ENCODE data around the gene FLAD1.

The FLAD1 gene

DNA sequence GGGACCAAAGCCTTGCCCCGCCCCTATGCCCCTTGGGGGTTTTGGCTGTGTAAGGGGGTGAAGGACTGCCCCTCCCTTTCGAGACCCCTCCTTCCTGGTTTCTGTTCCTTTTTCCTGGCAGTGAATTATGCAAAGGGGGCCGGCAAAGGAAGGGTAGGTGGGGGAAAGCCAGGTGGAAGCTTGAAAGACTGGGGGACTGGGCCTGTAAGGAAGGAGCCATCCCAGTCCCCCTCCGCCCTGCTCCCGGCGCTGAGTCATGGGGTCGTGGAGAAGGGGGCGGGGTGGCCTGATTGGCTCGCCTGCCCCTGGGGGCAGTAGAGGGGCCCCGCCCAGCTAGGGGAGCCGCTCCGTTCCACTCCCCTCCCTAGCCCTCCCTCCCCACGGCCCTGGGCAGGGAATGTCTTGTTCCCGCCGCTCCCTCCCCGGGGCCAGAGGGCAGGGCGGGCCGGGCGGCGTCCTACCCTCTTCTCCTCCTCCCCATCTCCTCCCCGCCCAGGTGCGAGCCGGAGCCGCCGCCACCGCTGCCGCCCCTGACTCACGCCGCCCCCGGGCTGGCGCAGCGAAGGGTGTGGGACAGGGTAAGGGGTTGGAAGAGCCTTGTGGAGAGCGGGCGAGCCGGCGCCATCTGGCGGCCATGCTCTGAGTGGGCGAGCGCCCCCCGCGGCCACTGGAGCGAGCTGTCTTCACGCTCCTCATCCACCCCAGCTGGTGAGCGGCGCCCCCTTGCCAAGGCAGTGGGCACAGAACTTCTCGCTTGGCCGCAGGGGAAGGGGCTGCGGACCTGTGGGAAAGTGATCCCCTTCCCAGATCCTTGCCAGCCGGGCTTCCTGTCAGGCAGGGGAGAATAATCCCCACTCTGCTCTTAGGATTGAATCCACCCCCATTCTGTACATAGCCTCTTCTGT lies 34.1 kb downstream of the FLAD1 start (continued):
- TF ChIP-seq, protein P1, sequence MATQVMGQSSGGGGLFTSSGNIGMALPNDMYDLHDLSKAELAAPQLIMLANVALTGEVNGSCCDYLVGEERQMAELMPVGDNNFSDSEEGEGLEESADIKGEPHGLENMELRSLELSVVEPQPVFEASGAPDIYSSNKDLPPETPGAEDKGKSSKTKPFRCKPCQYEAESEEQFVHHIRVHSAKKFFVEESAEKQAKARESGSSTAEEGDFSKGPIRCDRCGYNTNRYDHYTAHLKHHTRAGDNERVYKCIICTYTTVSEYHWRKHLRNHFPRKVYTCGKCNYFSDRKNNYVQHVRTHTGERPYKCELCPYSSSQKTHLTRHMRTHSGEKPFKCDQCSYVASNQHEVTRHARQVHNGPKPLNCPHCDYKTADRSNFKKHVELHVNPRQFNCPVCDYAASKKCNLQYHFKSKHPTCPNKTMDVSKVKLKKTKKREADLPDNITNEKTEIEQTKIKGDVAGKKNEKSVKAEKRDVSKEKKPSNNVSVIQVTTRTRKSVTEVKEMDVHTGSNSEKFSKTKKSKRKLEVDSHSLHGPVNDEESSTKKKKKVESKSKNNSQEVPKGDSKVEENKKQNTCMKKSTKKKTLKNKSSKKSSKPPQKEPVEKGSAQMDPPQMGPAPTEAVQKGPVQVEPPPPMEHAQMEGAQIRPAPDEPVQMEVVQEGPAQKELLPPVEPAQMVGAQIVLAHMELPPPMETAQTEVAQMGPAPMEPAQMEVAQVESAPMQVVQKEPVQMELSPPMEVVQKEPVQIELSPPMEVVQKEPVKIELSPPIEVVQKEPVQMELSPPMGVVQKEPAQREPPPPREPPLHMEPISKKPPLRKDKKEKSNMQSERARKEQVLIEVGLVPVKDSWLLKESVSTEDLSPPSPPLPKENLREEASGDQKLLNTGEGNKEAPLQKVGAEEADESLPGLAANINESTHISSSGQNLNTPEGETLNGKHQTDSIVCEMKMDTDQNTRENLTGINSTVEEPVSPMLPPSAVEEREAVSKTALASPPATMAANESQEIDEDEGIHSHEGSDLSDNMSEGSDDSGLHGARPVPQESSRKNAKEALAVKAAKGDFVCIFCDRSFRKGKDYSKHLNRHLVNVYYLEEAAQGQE (tag by site-specific recombination; IDR thresholded peaks at IDR 0.05): peak; percentile 61
- TF ChIP-seq ZNF76 (tag by site-specific recombination; IDR thresholded peaks at IDR 0.05; ENCODE audit: borderline replicate concordance, low read depth): peak; percentile 68; the same call in 1 of the 2 replicates
- peak; percentile 79 for TF ChIP-seq ZIC2 (tag by site-specific recombination; IDR thresholded peaks at IDR 0.05)
- TF ChIP-seq ZNF837 (tag by site-specific recombination; IDR thresholded peaks at IDR 0.05): no peak
- TF ChIP-seq GLIS2 (tag by site-specific recombination; IDR thresholded peaks at IDR 0.05): peak; percentile 98
- peak; percentile 75 for TF ChIP-seq KLF10 (tag by site-specific recombination; IDR thresholded peaks at IDR 0.05)
- TF ChIP-seq ZNF791 (tag by site-specific recombination; IDR thresholded peaks at IDR 0.05): no peak
- TF ChIP-seq, protein P2, sequence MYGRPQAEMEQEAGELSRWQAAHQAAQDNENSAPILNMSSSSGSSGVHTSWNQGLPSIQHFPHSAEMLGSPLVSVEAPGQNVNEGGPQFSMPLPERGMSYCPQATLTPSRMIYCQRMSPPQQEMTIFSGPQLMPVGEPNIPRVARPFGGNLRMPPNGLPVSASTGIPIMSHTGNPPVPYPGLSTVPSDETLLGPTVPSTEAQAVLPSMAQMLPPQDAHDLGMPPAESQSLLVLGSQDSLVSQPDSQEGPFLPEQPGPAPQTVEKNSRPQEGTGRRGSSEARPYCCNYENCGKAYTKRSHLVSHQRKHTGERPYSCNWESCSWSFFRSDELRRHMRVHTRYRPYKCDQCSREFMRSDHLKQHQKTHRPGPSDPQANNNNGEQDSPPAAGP (tag by site-specific recombination; IDR thresholded peaks at IDR 0.05): peak; percentile 98
- peak; percentile 98 for TF ChIP-seq ZFP37 (tag by site-specific recombination; IDR thresholded peaks at IDR 0.05)
- TF ChIP-seq, protein P3, sequence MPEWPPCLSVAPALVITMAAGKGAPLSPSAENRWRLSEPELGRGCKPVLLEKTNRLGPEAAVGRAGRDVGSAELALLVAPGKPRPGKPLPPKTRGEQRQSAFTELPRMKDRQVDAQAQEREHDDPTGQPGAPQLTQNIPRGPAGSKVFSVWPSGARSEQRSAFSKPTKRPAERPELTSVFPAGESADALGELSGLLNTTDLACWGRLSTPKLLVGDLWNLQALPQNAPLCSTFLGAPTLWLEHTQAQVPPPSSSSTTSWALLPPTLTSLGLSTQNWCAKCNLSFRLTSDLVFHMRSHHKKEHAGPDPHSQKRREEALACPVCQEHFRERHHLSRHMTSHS (tag by site-specific recombination; IDR thresholded peaks at IDR 0.05): no peak
- TF ChIP-seq ZNF132 (tag by site-specific recombination; IDR thresholded peaks at IDR 0.05; ENCODE audit: borderline replicate concordance): no peak
- no peak for TF ChIP-seq HOXC10 (CRISPR knock-in tag; IDR thresholded peaks at IDR 0.05)
- TF ChIP-seq, protein P4, sequence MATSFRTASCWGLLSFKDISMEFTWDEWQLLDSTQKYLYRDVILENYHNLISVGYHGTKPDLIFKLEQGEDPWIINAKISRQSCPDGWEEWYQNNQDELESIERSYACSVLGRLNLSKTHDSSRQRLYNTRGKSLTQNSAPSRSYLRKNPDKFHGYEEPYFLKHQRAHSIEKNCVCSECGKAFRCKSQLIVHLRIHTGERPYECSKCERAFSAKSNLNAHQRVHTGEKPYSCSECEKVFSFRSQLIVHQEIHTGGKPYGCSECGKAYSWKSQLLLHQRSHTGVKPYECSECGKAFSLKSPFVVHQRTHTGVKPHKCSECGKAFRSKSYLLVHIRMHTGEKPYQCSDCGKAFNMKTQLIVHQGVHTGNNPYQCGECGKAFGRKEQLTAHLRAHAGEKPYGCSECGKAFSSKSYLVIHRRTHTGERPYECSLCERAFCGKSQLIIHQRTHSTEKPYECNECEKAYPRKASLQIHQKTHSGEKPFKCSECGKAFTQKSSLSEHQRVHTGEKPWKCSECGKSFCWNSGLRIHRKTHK (tag by site-specific recombination; IDR thresholded peaks at IDR 0.05): no peak
- TF ChIP-seq PRDM1 (tag by site-specific recombination; IDR thresholded peaks at IDR 0.05): no peak
- peak; percentile 100 for TF ChIP-seq ZNF341 (tag by site-specific recombination; IDR thresholded peaks at IDR 0.05; ENCODE audit: low read depth)
- no peak for TF ChIP-seq ZNF621 (tag by site-specific recombination; IDR thresholded peaks at IDR 0.05)
- TF ChIP-seq ZNF37A (tag by site-specific recombination; IDR thresholded peaks at IDR 0.05): no peak
- TF ChIP-seq BCL11B (tag by site-specific recombination; IDR thresholded peaks at IDR 0.05; ENCODE audit: low read depth): peak; percentile 94
- no peak for TF ChIP-seq ZNF830 (tag by site-specific recombination; IDR thresholded peaks at IDR 0.05; ENCODE audit: low read depth)
- TF ChIP-seq ZNF16 (tag by site-specific recombination; IDR thresholded peaks at IDR 0.05; ENCODE audit: low read depth): no peak
- no peak for TF ChIP-seq ZNF311 (tag by site-specific recombination; IDR thresholded peaks at IDR 0.05; ENCODE audit: borderline replicate concordance)
- TF ChIP-seq SCRT2 (tag by site-specific recombination; IDR thresholded peaks at IDR 0.05): peak; percentile 64; the same call in 1 of the 2 replicates
- TF ChIP-seq, protein P5, sequence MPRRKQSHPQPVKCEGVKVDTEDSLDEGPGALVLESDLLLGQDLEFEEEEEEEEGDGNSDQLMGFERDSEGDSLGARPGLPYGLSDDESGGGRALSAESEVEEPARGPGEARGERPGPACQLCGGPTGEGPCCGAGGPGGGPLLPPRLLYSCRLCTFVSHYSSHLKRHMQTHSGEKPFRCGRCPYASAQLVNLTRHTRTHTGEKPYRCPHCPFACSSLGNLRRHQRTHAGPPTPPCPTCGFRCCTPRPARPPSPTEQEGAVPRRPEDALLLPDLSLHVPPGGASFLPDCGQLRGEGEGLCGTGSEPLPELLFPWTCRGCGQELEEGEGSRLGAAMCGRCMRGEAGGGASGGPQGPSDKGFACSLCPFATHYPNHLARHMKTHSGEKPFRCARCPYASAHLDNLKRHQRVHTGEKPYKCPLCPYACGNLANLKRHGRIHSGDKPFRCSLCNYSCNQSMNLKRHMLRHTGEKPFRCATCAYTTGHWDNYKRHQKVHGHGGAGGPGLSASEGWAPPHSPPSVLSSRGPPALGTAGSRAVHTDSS (tag by site-specific recombination; IDR thresholded peaks at IDR 0.05): no peak
- peak; percentile 97 for TF ChIP-seq WT1 (tag by site-specific recombination; IDR thresholded peaks at IDR 0.05)
- peak; percentile 75; the same call in 1 of the 2 replicates for TF ChIP-seq ZSCAN16 (tag by site-specific recombination; IDR thresholded peaks at IDR 0.05)
- no peak for TF ChIP-seq ZNF350 (tag by site-specific recombination; IDR thresholded peaks at IDR 0.05)
- TF ChIP-seq, protein P6, sequence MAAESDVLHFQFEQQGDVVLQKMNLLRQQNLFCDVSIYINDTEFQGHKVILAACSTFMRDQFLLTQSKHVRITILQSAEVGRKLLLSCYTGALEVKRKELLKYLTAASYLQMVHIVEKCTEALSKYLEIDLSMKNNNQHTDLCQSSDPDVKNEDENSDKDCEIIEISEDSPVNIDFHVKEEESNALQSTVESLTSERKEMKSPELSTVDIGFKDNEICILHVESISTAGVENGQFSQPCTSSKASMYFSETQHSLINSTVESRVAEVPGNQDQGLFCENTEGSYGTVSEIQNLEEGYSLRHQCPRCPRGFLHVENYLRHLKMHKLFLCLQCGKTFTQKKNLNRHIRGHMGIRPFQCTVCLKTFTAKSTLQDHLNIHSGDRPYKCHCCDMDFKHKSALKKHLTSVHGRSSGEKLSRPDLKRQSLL (tag by site-specific recombination; IDR thresholded peaks at IDR 0.05): peak; percentile 18
- TF ChIP-seq ZNF792 (tag by site-specific recombination; IDR thresholded peaks at IDR 0.05): 0 out of 2 replicates have a peak, but pooled peaks have one; percentile 21

Data from HEK293 (cell line).